ENCODE measurements around the gene OR4F17.
"Not testable (repeated sequence)": the region's sequence is repeated elsewhere in the genome, so short reads cannot be mapped to it uniquely, and the experiment has no call there.

Gene OR4F17

GRCh38 chr19:106804-107203 is at the start of gene OR4F17:
OR4F17 (plus strand) TSS chr19:107104; CDS start chr19:110679, 3,575 bp downstream.
- DNase-seq, result not testable (repeated sequence)

- DNase-seq, result not testable (repeated sequence)
These were observed 36.1 kb upstream of the OR4F17 start for GRCh38 chr19:70793-71192.

GRCh38 chr19:82864-83263 is 24.0 kb upstream of the OR4F17 start:
- not testable (repeated sequence) for DNase-seq

- DNase-seq, result not testable (repeated sequence)
These were observed 23.3 kb upstream of the OR4F17 start for GRCh38 chr19:83626-84025.

- DNase-seq, result not testable (repeated sequence)
These were observed 16.2 kb upstream of the OR4F17 start for GRCh38 chr19:90678-91077.

- not testable (repeated sequence) for DNase-seq
These were observed 12.1 kb upstream of the OR4F17 start for GRCh38 chr19:94794-95193.

GRCh38 chr19:97647-98046 is 9.3 kb upstream of the OR4F17 start:
- not testable (repeated sequence) for DNase-seq

GRCh38 chr19:120443-121140 is 13.7 kb downstream of the OR4F17 start:
- not testable (repeated sequence) for DNase-seq
